Parietal lobe (tissue), 1 donor: ENCODE data around the gene CIAPIN1. TPM values are rescaled to one million over a fixed set of nuclear protein-coding genes. Genes with fewer than 3 reads are reported as not detected.

Experiments
- total RNA-seq: library from RNA; depleted of rRNA; stranded (reverse); fragments of >200 nt; gene quantifications from one replicate; pipeline ENCODE4 v1.2.3, GENCODE V29; 2014

The CIAPIN1 gene
- total RNA-seq = 73.6 TPM

DNA sequence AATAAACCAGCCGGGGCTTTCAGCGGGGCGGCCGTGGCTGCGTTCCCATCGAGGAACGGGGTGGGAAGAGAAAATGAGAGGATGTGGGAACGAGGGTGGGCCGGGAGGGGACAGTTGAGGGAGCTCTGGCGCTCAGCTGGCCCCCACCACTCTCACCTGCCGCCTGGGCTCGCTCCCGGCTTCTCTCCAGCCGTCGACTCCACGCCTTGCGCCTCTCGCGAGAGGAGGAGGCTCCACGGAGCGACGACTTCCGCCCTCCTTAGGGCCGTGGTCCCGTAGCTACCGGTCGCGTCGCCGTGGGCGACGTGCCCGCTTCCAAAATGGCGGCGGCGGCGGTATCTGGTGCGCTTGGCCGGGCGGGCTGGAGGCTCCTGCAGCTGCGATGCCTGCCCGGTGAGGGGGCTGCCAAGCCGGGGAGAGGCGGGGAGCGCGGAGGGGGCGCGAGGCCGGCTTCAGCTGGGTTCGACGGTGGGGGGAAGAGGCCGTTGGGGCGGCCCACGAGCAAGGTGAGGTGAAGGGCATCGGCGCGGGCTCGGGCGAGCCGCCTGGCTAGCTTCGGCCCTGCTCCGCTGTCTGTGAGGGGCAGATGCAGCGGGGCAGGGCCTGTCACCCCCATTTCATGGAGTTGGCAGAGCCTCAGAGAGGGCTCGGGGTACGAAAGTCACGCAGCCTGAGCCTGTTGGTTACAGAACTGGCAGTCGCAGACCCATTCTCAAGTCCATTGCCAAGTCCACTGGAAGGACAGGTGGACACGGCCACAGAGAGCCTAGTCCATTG is at the start of gene CIAPIN1, which contains the start of gene COQ9:
TSS of gene CIAPIN1 (minus strand) at position 200 of the 777 bp plus-strand sequence. CDS start 6,457 bp downstream, outside the sequence.
TSS of gene COQ9 (plus strand) at position 294 of the 777 bp plus-strand sequence. CDS start at position 321, 27 bp downstream.

DNA sequence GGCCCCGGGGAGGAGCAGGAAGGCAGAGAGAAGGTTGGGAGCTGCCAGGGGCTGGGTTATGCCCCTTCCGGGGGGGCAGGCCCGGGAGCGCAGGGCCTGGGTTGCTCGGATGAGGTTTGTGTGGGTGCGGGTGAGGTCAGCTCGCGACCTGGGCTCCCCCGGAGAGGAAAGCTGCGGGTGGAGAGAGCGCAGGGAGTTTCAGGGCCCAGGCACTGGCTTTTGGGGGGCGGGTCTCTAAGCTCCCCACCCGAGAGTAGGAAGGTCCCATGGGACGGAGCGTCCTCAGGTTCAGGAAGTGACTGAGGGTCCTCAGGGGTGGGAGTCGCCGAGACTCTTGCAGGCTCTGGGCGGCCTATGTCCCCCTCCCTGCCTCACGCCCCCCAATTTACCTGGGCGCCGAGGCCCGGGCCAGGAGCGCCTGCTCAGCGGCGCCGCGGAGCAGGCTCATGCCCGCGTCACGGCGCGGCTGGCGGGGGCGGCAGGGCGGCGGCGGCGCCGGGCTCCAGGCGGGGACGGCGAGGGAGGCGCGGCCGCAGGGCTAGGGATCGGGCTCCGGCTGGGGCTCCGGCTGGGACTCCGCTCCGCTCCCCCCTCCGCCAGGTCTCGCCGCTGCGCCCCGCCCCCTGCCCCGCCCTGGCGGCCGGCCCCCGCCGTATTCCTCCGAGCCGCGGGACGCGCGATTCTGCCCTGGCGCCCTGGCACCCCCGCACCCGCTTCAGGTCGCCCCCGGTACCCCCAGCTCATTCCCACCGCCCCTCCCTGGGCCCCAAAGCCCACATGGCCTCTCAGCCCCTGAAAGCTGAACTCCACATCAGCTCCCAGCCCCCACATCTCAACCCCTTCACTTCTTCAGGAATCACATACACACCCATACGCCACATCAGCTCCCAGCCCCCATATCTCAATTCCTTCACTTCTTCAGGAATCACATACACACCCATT is 39.0 kb upstream of the CIAPIN1 start, which contains the start of gene DOK4:
TSS of gene DOK4 (minus strand) at position 578 of the 942 bp plus-strand sequence. CDS start 6,986 bp downstream, outside the sequence.

DNA sequence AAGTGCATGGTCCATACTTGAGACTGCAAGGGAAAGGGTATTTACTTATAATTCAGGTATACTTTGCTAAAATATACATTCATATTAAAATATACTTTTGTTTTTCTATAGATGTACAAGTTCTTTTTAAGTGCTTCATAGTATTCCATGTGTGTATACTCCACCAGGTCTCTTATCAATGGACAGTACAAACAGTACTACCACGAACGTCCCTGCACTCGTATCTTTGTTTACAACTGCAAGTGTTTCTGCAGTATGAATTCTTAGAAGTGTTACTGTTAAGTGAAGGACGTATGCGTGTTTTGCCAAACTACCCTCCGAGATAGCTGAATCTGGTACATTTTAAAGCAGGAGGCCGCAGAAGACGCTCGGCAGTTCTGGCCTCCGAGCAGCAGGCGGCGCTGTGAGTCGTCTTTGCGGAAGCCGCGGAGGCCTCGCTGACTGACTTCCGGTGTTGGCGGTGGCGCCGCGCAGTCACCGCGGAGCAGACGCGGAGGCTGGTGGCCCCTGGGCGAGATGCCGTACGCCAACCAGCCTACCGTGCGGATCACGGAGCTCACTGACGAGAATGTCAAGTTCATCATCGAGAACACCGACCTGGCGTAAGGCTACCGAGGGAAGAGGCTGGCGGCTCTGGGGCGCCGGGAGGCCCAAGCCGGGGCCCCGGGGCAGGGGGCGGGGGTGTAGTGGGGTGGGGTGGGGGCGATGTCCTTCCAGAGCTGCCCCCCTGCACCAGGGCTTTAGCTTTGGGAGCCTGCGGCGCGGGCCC is 15.2 kb upstream of the CIAPIN1 start, which contains the start of gene POLR2C:
TSS of gene POLR2C (plus strand) at position 471 of the 769 bp plus-strand sequence. CDS start at position 517, 46 bp downstream.

DNA sequence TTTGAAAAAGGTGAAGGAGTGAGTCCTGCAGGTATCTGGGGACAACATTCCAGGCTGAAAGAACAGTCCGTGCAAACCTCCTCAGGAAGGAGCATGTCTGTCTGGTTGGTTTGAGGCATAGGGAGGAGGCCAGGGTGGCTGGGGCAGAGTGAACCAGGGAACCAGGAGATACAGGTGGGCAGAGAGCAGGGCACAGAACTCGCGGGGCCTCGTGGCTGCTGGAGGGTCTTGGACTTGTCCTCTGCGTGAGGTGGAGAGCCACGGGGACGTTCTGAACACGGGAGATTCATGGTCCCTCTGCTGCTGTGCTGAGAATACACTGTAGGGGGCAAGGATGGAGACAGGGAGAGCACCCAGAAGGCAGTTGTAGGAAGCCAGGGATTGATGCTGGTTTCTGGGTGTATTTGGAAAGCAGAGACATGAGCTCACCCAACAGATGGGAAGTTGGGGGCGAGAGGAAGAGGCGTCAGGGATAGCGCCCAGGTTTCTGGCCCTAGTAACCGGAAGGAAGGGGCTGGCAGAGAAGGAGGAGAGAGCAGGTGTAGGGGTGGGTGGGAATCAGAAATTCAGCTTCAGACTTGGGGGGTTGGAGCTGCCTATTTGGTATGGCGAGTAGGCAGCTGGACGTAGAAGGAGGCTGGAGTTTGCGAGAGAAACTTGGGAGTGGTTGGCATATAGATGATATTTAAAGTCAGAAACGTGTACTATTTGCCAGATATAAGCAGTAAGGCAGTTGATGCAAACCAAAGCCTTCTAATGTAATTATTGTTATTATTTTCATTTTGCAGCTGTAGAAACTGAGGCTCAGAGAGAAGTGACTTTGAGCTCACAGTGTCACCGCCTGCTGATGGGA is 43.0 kb downstream of the CIAPIN1 start, which contains the start of gene CCL17:
TSS of gene CCL17 (plus strand) at position 803 of the 853 bp plus-strand sequence. CDS start 9,166 bp downstream, outside the sequence.

Other genes starting within 250 kb of the CIAPIN1 start
- 61.7 TPM for gene ARL2BP, start 202.1 kb downstream of the CIAPIN1 start, total RNA-seq
- gene PLLP, start 162.7 kb downstream of the CIAPIN1 start, total RNA-seq = 2.8 TPM
- gene CCL22, start 88.6 kb downstream of the CIAPIN1 start, total RNA-seq = not detected
- 3.1 TPM for gene CX3CL1, start 74.9 kb downstream of the CIAPIN1 start, total RNA-seq
- not detected for gene CCL17, start 42.6 kb downstream of the CIAPIN1 start, total RNA-seq
- 51.0 TPM for gene COQ9, start 94 bp upstream of the CIAPIN1 start, total RNA-seq
- gene POLR2C, start 15.3 kb upstream of the CIAPIN1 start, total RNA-seq = 80.1 TPM
- gene DOK4, start 39.1 kb upstream of the CIAPIN1 start, total RNA-seq = 66.7 TPM
- 0.94 TPM for gene CCDC102A, start 89.2 kb upstream of the CIAPIN1 start, total RNA-seq
- gene ADGRG5, start 95.3 kb upstream of the CIAPIN1 start, total RNA-seq = 0.31 TPM
- gene ADGRG1, start 181.2 kb upstream of the CIAPIN1 start, total RNA-seq = 75.1 TPM
- not detected for gene ADGRG3, start 220.9 kb upstream of the CIAPIN1 start, total RNA-seq
- gene DRC7, start 247.4 kb upstream of the CIAPIN1 start, total RNA-seq = 0.31 TPM